NOMO-1 (cell line): ENCODE results near the gene PRKRA.
"Not testable (repeated sequence)": the region's sequence is repeated elsewhere in the genome, so short reads cannot be mapped to it uniquely, and the experiment has no call there.

ENCODE experiments used
- DNase-seq, 2 experiments: peaks; one replicate each; lab custom pipeline; 2025; ENCODE audit not compliant: unreplicated experiment in 2 of 2; lab: John Stamatoyannopoulos, UW

PRKRA gene

DNA sequence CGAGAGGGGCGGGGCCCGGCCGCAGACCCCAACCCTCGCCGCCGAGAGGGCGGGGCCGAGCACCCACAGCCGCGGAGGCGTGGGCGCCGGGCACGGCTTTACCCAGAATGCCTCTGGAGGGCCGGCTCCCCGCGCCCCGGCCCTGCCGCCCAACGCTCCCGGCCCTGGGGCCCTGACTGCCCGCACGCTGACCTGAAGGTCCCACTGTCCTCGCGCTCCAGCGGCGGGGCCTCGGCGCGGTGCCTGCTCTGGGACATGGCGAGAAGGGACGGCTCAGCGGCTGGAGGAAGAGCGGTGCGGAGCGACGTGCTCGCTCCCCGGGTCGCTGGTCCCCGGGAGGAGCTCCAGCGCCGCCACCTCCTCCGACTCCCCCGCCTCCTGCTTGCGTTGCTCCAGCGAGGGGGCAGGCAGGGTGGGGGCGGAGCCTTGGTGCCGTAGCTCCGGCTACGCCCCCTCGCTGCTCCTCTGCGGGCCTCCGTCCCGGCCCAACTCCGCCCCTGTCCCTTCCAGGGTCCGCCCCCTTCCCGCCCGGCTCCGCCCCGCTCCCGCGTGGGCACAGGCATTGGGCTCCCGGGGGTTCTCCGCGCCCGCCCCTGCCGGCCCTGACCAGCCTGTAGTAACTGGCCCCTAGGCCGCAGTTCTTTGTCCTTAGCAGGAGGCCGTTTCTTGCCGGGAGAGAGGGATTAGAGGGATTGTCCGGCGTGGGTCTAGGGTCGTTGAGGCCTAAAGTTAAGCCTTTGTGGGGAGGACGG, at the start of gene PRKRA, which contains the start of gene PJVK:
TSS of gene PRKRA (minus strand) at position 402 of the 752 bp plus-strand sequence. CDS start at position 257, 145 bp downstream.
TSS of gene PJVK (plus strand) at position 605 of the 752 bp plus-strand sequence. CDS start 2,032 bp downstream, outside the sequence.
- peak; percentile 94 to 95 for DNase-seq

DNA sequence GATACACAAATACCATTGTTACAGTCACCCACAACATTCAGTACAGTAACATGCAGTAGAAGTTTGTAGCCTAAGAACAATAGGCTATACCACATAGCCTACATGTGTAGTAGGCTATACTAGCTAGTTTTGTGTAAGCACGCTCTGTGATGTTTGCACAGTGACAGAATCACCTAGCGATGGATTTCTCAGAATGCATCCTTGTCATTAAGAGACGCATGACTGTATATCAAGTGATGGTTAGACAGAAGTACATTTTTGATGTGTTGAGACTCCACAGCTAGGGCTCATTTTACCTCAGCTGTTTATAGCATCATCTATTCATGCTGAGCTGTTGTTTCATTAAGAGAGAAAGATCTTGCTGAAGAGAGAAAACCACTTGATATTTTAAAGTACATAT, 48.7 kb upstream of the PRKRA start:
- DNase-seq = no peak

- DNase-seq = no peak
Measured at GRCh38 chr2:178498137-178498536, 47.2 kb upstream of the PRKRA start.

DNA sequence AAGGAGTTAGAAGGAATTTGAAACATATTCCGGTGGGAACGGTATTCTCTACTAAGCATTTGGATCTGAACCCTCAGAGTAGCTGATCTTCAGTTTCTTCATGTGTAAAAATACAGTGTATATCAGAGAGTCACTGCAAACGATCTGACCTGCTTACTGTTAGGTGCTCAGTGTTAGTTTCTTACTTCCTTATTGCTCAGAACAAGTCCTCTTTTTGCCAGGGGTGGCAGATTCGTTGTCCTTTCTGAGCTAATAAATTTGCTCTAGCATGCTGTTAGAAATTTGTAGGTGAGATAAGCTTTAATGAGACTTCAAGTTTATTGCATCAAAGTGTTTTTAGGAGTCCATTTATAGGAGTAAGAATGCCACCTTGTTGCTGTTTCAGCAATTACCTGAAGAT, 45.1 kb upstream of the PRKRA start:
- DNase-seq = no peak

DNA sequence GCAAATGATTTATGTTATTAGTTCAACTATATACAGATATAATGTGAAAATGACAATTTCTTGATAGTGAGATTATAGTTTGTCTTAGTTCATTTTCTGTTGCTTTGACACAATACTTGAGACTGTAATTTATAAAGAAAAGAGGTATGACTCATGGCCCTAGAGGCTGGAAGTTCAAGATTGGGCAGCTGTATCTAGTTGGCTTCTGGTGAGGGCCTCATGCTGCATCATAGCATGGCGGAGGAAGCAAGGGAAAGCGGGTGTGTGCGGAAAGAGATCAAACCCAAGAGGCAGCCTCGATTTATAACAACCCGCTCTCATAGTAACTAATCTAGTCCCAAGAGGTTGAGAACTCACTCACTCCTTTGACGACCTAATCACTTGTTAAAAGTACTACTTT, 40.6 kb upstream of the PRKRA start:
- no peak for DNase-seq

GRCh38 chr2:178485356-178485755, 34.4 kb upstream of the PRKRA start:
- DNase-seq = no peak

GRCh38 chr2:178484245-178485041, 33.5 kb upstream of the PRKRA start:
- DNase-seq = no peak

DNA sequence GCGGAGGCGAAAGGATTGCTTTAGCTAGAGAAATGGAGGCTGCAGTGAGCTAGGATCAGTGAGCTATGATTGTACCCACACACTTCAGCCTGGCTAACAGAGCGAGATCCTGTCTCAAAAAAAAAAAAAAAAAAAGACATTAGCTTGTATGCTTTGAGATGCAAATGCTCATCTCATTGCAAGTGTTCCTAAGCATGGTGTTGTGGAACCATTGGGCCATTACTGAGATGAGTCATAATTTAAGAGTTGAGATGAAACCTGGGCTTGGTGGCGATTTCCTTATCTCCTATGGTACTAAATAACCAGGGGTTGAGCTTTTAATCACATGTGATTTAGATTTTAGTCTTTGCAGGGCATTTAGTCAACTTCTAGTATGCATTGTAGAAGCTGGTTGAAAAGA, 31.5 kb upstream of the PRKRA start:
- DNase-seq = no peak

DNA sequence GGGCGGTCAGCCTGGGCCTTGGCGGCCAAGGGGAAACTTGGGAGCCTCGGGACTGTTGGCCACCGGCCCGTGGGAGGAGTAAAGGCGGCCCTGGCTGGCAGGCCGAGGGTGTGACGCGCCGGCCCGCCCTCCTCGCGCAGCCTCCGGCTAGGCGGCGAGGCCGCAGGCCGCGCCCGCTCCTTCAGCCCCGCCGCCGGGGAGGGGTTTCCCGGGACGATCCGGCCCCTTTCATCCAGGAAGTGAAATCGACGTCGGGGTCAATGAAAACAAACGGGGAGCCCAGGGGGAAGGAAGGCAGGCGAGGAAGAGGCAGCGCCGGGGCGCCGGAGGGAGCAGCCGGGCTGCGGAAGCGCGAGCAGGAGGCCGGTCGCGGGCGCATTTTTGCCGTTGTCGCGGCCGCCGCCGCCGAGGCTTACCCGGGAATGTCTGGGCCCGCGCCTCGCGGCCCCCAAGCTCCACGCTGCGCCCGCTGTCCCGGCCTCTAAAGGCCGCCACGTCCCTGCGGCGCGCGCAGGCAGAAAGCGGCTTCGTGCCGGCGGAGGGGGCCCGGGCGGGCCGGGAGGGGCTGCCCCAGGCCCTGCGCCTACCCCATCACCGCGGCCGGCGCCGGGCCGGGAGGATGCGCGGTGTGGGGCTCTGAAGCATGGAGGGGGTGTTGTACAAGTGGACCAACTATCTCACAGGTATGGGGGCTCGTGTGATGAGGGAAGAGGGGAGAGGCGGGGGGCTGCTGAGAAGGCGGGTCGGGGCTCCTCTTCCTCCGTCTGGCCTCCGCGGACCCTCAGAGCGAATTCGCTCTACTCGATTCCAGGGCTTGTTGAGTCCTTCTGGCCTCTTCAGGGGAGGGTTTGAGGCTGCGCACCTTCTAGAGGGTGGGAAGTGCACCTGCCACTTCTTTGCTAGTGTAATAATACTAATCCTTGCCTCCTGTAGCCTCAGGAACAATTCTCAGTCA, 29.5 kb upstream of the PRKRA start, which contains the start of gene PLEKHA3:
TSS of gene PLEKHA3 (plus strand) at position 231 of the 955 bp plus-strand sequence. CDS start at position 644, 413 bp downstream.
- DNase-seq = peak; percentile 85 to 89

- DNase-seq = no peak
Measured at GRCh38 chr2:178479758-178480226, 28.8 kb upstream of the PRKRA start.

DNA sequence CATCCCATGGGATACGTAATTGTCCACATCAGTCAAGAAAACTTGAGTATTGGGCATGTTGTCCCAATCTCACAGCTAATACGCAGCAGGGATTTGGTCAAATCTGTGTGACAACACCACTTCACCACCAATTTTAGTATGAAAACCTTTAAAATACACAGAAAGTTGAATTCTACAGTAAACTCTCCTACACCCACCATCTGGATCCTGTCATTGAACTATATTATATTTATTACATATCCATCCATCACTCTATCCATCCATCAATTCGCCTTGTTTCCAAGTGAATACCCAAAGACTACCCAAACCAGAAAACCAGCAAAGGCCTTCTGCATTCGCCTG, 28.3 kb upstream of the PRKRA start:
- DNase-seq = no peak

- peak; percentile 52 to 75 for DNase-seq
Measured at GRCh38 chr2:178478439-178479274, 27.7 kb upstream of the PRKRA start, which contains the start of gene FKBP7. FKBP7 (minus strand) TSS chr2:178478600; CDS start chr2:178478499, 101 bp downstream.

DNA sequence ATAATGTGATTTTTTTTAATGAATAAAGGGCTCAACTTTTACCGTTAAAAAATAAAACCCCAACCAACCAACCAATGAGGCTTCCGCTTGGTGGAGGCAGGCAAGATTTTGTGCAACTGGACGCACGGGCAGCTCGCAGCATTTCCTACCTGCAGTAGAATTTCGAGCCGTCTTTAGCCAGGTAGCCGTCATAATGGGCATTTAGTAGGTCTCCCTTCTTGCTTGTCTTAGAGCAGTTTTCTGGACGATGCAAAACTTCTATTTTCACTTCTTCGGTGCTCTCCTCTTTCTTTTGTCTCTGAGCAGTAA, 27.1 kb upstream of the PRKRA start:
- DNase-seq = peak in 1 of 2 experiments; percentile 48

GRCh38 chr2:178477443-178478129, 26.6 kb upstream of the PRKRA start:
- DNase-seq = no peak

- no peak for DNase-seq
Measured at GRCh38 chr2:178476477-178476876, 25.5 kb upstream of the PRKRA start.

DNA sequence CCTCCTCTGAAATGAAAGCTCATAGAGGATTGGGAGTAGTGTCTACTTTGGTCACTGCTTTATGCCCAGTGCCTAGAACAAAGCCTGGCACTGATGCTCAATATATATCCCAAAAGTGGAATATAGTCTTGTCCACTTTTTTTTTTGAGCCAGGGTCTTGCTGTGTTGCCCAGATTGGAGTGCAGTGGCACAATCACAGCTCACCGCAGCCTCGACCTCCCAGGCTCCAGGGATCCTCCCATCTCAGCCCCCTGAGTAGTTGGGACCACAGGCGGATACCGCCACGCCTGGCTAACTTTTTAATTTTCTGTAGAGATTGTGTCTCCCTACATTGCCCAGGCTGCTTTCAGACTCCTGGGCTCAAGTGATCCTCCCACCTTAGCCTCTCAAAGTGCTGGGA, 23.6 kb upstream of the PRKRA start:
- DNase-seq = no peak

GRCh38 chr2:178473931-178474330, 23.0 kb upstream of the PRKRA start:
- no peak for DNase-seq

GRCh38 chr2:178473373-178473772, 22.4 kb upstream of the PRKRA start:
- no peak for DNase-seq

DNA sequence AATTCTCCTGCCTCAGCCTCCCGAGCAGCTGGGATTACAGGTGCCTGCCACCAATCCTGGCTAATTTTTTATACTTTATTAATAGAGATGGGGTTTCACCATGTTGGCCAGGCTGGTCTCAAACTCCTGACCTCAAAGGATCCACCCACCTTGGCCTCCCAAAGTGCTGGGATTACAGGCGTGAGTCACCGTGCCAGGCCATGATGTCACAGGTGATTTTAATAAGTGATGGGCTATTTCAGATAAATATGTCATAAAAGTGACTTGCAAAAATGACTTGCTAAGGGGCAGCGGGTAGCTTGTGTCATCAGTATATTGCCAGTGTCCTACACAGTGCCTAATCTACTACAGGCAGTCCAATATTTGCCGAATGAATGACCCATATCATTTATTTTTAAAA, 20.3 kb upstream of the PRKRA start:
- DNase-seq = not testable (repeated sequence)
